Osteocyte (in vitro differentiated cells): ENCODE data around the gene OARD1. TPM values are rescaled to one million over a fixed set of nuclear protein-coding genes. Genes with fewer than 3 reads are reported as not detected.

ENCODE experiments used
- DNase-seq: peaks from one replicate; pipeline ENCODE4 v3.0.0; 2021; ENCODE audit warnings: mixed read lengths; ENCODE audit not compliant: unreplicated experiment; ENCODE audit errors: extremely low spot score
- H3K27ac Mint-ChIP-seq: one replicate; pipeline ENCODE4 v1.8.0; 2021; ENCODE audit warnings: mild to moderate bottlenecking, mixed read lengths; ENCODE audit not compliant: unreplicated experiment
- H3K27me3 Mint-ChIP-seq: one replicate; pipeline ENCODE4 v1.8.0; 2021; ENCODE audit warnings: mixed read lengths; ENCODE audit not compliant: unreplicated experiment
- H3K36me3 Mint-ChIP-seq: one replicate; pipeline ENCODE4 v1.8.0; 2021; ENCODE audit warnings: mixed read lengths; ENCODE audit not compliant: unreplicated experiment
- H3K4me1 Mint-ChIP-seq: one replicate; pipeline ENCODE4 v1.8.0; 2021; ENCODE audit warnings: mixed read lengths; ENCODE audit not compliant: unreplicated experiment
- H3K4me3 Mint-ChIP-seq: one replicate; pipeline ENCODE4 v1.8.0; 2021; ENCODE audit warnings: mild to moderate bottlenecking, moderate library complexity, mixed read lengths; ENCODE audit not compliant: unreplicated experiment
- H3K9me3 Mint-ChIP-seq: one replicate; pipeline ENCODE4 v1.8.0; 2021; ENCODE audit warnings: mixed read lengths; ENCODE audit not compliant: unreplicated experiment
- CTCF ChIP-seq: fragments of 200-600 bp; sonication (generic); IDR thresholded peaks from 2 replicates; pipeline ENCODE4 v1.5.0; 2021; ENCODE audit warnings: antibody characterized with exemption, mild to moderate bottlenecking, moderate library complexity
- total RNA-seq: library from RNA; stranded (reverse); gene quantifications from 2 replicates; pipeline ENCODE4 v1.2.1, GENCODE V29; 2021

Gene OARD1
- total RNA-seq, 1 donor from 2014 or later, result 17.2 TPM

GRCh38 chr6:41074692-41075436 lies 2.7 kb upstream of the OARD1 start:
- no peaks in the 10 kb centered on the region for H3K9me3 Mint-ChIP-seq

GRCh38 chr6:41073968-41074691 lies 2.0 kb upstream of the OARD1 start:
- Mint-ChIP-seq H3K27ac (peak overlapping the region; percentile 91), H3K9me3 (no peaks in the 10 kb centered on the region), H3K4me1 (peaks cover 31% of the 10 kb centered on the region), H3K27me3 (no peaks in the 10 kb centered on the region), H3K36me3 (no peaks in the 10 kb centered on the region), H3K4me3 (peak overlapping the region; percentile 94)
- no peak for TF ChIP-seq CTCF
- DNase-seq, result no peak

More at GRCh38 chr6:41074692-41075436, 2.7 kb upstream of the OARD1 start:
- peak overlapping the region; percentile 91 for H3K27ac Mint-ChIP-seq
- peak overlapping the region; percentile 94 for H3K4me3 Mint-ChIP-seq
- DNase-seq, result no peak
- H3K27me3 Mint-ChIP-seq, result no peaks in the 10 kb centered on the region
- H3K36me3 Mint-ChIP-seq, result peaks cover 7% of the 10 kb centered on the region
- no peak for TF ChIP-seq CTCF
- H3K4me1 Mint-ChIP-seq, result peaks cover 31% of the 10 kb centered on the region

DNA sequence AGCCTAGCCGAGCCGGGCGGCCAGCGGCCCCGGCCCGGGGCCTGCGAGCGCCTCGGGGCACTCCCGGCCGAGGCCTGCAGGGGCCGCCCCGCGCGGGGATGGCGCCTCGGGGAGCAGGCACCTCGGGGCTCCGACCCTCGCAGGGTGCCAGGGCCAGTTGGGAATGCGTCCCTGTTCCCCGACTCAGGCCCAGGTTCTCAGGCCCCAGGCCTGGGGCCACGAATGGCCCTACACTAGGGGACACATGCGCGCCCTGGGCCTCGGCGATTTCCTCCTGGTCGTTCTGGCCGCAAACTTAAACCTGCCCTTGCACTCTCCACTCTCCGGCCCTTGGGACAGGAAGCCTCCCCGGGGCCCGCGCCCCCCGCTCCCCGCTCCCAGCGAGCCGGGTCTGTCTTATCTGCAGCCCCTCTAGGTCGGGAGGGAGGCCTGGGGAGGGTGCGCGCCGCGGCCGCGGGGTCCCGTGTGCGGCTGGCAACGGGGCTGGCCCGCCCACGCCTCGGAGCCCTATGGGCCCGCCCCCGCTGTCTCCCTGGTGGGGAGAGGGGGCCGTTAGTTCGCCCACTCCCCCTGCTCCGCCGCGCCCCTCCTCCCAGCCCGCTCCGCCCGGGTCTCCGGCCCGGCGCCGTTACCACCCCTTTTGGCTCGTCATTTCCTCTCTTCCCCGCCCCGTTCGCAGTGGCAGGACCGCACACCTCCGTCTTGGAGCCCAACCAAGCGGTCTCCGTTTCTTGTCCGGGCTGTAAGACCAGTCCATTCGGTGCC lies 1.2 kb upstream of the OARD1 start:
- Mint-ChIP-seq H3K4me1 (peaks cover 29% of the 10 kb centered on the region), H3K27me3 (no peaks in the 10 kb centered on the region), H3K36me3 (no peaks in the 10 kb centered on the region), H3K4me3 (peak overlapping the region; percentile 94), H3K27ac (peak overlapping the region; percentile 91), H3K9me3 (no peaks in the 10 kb centered on the region)
- DNase-seq, result peak; percentile 93
- peak; percentile 39 for TF ChIP-seq CTCF

GRCh38 chr6:41072836-41073202 lies 663 bp upstream of the OARD1 start, which contains the start of gene NFYA:
NFYA (plus strand) TSS chr6:41072974; CDS start chr6:41079090, 6,116 bp downstream.
- peaks cover 29% of the 10 kb centered on the region for H3K4me1 Mint-ChIP-seq
- no peak for DNase-seq

More at GRCh38 chr6:41072836-41073202, 663 bp upstream of the OARD1 start, which contains the start of gene NFYA:
- peak within 1 kb of the TSS; percentile 99 for H3K27ac Mint-ChIP-seq
- no peak for TF ChIP-seq CTCF
- H3K4me3 Mint-ChIP-seq, result peak within 1 kb of the TSS; percentile 94
- no peaks in the 10 kb centered on the region for H3K9me3 Mint-ChIP-seq
- H3K36me3 Mint-ChIP-seq, result no peaks in the 10 kb centered on the region
- H3K27me3 Mint-ChIP-seq, result no peaks in the 10 kb centered on the region
